Stomach (tissue), 4 donors: ENCODE measurements around the gene FBXW8.

Experiments
- POLR2A ChIP-seq, 4 donors: fragments of 450-650 bp; IDR thresholded peaks; one replicate each; pipeline ENCODE4 v1.6.1; 2016; ENCODE audit warnings: antibody characterized with exemption in 4 of 4, control low read depth in 2 of 4, mild to moderate bottlenecking in 1 of 4, moderate library complexity in 1 of 4
- TF ChIP-seq, protein P1 (sequence below), 7 experiments: fragments of 450-650 bp in 4 of 7; fragments of 200-600 bp in 3 of 7; sonication (generic) in 3 of 7; IDR thresholded peaks; one replicate each; pipeline ENCODE4 v1.5.1; 2016 to 2019; ENCODE audit warnings: antibody characterized with exemption in 7 of 7, control low read depth in 2 of 7, mild to moderate bottlenecking in 1 of 7

DNA sequence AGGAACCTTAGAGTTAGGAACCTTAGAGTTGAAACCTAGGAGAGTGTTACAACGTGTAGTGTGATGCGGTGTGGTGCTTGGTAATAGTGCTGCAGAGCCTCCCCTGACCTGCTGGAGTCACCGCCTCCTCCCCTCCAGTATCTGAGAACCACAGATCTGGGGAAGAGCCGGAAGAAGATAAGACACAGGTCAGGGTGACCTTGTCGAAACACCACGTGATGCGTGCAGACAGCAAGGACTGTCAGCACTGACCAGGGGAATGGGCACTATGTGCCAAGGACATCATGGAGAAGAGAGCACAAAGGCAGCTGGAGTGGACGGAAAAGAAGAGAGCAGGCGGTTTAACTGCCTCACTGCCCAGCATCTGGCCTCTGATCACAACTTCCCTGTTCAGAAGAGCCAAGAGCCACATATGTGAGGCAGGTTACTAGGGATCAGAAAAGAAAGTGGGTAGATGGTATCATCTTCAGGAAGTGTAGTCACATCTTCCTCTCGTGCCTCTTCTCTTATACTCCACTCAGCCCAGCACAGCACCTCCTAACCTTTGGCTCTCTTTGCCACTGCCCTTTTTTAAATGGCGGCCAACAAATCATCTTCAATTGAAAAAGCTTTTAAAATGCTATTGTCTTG is 94.8 kb downstream of the FBXW8 start:
- TF ChIP-seq, protein P1, sequence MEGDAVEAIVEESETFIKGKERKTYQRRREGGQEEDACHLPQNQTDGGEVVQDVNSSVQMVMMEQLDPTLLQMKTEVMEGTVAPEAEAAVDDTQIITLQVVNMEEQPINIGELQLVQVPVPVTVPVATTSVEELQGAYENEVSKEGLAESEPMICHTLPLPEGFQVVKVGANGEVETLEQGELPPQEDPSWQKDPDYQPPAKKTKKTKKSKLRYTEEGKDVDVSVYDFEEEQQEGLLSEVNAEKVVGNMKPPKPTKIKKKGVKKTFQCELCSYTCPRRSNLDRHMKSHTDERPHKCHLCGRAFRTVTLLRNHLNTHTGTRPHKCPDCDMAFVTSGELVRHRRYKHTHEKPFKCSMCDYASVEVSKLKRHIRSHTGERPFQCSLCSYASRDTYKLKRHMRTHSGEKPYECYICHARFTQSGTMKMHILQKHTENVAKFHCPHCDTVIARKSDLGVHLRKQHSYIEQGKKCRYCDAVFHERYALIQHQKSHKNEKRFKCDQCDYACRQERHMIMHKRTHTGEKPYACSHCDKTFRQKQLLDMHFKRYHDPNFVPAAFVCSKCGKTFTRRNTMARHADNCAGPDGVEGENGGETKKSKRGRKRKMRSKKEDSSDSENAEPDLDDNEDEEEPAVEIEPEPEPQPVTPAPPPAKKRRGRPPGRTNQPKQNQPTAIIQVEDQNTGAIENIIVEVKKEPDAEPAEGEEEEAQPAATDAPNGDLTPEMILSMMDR (IDR thresholded peaks at IDR 0.05) = no peak
- no peak for TF ChIP-seq POLR2A (IDR thresholded peaks at IDR 0.05)
